Thoracic aorta (tissue), 2 donors: Measurements from ENCODE around the gene SCGB1D1. TPM values are rescaled to one million over a fixed set of nuclear protein-coding genes. Genes with fewer than 3 reads are reported as not detected.

Experiments
- ATAC-seq: fragments of 150-250 bp; one replicate; pipeline ENCODE4 v1.8.0; 2017; ENCODE audit warnings: low read depth; ENCODE audit not compliant: insufficient number of reproducible peaks, low FRiP score
- DNase-seq: peaks from one replicate; pipeline ENCODE4 v3.0.0-alpha.2; 2020; ENCODE audit warnings: low spot score
- H3K27ac ChIP-seq, 2 donors: fragments of 200-600 bp; sonication (generic); 1 replicate in 1 of 2; 2 replicates in 1 of 2; pipeline ENCODE4 v1.5.1; 2016; ENCODE audit warnings: mild to moderate bottlenecking in 2 of 2, moderate library complexity in 2 of 2
- H3K27me3 ChIP-seq: fragments of 200-600 bp; sonication (generic); replicated peaks from 2 replicates; pipeline ENCODE4 v1.6.0; 2016; ENCODE audit warnings: mild to moderate bottlenecking; ENCODE audit not compliant: insufficient read depth
- H3K36me3 ChIP-seq: fragments of 200-600 bp; sonication (generic); one replicate; pipeline ENCODE4 v1.5.1; 2016
- H3K4me1 ChIP-seq, 2 donors: fragments of 200-600 bp; sonication (generic); 1 replicate in 1 of 2; 2 replicates in 1 of 2; pipeline versions ENCODE4 v1.5.1 to v1.6.0; 2016; ENCODE audit warnings: low read depth in 2 of 2, mild to moderate bottlenecking in 1 of 2; ENCODE audit not compliant: control insufficient read depth in 1 of 2
- H3K4me3 ChIP-seq: fragments of 200-600 bp; sonication (generic); 2 replicates; pipeline ENCODE4 v1.5.1; 2016; ENCODE audit warnings: mild to moderate bottlenecking
- H3K9me3 ChIP-seq: fragments of 200-600 bp; sonication (generic); 2 replicates; pipeline ENCODE4 v1.5.1; 2016
- total RNA-seq, 2 donors: library from RNA; depleted of rRNA; stranded (reverse); fragments of >200 nt; gene quantifications; one replicate each; pipeline versions ENCODE4 v1.1.0 to v1.2.3, GENCODE V29; 2016
- TF ChIP-seq, protein P1 (sequence below): fragments of 200-600 bp; sonication (generic); IDR thresholded peaks from one replicate; pipeline ENCODE4 v1.5.1; 2019; ENCODE audit warnings: antibody characterized with exemption

Gene SCGB1D1
- total RNA-seq, 2 donors from 2014 or later = not detected

DNA sequence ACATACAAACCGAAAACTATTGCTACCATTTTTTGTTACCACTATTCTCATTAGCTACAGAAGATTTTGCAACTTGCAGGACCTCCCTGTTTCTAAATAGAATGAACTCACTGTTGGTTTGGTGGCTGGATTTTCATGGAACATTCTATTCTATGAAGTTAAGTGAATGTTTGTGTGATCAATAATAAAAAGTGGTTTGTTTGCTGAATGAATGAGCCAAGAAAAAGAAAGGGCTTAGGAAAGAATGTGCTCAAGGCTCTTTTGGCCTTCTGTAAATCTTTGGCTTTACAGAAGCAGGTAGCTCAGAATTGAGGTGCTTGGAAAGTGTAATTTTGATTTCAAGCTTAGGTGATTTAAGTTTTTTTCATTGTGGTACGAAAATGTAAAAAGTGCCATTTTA lies 46.2 kb downstream of the SCGB1D1 start:
- TF ChIP-seq, protein P1, sequence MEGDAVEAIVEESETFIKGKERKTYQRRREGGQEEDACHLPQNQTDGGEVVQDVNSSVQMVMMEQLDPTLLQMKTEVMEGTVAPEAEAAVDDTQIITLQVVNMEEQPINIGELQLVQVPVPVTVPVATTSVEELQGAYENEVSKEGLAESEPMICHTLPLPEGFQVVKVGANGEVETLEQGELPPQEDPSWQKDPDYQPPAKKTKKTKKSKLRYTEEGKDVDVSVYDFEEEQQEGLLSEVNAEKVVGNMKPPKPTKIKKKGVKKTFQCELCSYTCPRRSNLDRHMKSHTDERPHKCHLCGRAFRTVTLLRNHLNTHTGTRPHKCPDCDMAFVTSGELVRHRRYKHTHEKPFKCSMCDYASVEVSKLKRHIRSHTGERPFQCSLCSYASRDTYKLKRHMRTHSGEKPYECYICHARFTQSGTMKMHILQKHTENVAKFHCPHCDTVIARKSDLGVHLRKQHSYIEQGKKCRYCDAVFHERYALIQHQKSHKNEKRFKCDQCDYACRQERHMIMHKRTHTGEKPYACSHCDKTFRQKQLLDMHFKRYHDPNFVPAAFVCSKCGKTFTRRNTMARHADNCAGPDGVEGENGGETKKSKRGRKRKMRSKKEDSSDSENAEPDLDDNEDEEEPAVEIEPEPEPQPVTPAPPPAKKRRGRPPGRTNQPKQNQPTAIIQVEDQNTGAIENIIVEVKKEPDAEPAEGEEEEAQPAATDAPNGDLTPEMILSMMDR = no peak
- no peak for DNase-seq
- Histone ChIP-seq H3K4me1 (no peaks in the 10 kb centered on the region), H3K36me3 (no peaks in the 10 kb centered on the region), H3K27me3 (no peaks in the 10 kb centered on the region), H3K4me3 (no peak overlapping the region), H3K9me3 (no peaks in the 10 kb centered on the region), H3K27ac (no peak overlapping the region)
- ATAC-seq = no peak

DNA sequence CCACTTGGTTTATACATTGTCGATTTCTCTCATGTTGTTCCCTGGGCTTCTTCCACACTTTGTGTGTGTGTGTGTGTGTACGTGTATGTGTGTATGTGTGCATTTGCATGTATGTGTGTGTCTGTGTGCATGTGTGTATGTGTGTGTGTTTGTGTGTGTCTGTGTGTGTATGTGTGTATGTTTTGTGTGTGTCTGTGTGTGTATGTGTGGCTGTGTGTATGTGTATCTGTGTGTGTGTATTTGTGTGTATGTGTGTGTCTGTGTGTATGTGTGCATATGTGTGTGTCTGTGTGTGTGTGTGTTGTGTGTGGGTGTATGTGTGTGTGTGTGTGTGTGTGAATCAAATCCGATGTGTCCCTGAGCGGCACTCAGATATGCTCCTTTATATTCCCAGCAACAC lies 47.5 kb downstream of the SCGB1D1 start:
- H3K4me3 ChIP-seq = no peak overlapping the region
- H3K36me3 ChIP-seq = no peaks in the 10 kb centered on the region
- TF ChIP-seq, protein P1 = no peak
- no peak for DNase-seq
- no peaks in the 10 kb centered on the region for H3K4me1 ChIP-seq
- no peak for ATAC-seq
- H3K27me3 ChIP-seq = no peaks in the 10 kb centered on the region
- no peak overlapping the region for H3K27ac ChIP-seq
- H3K9me3 ChIP-seq = no peaks in the 10 kb centered on the region

DNA sequence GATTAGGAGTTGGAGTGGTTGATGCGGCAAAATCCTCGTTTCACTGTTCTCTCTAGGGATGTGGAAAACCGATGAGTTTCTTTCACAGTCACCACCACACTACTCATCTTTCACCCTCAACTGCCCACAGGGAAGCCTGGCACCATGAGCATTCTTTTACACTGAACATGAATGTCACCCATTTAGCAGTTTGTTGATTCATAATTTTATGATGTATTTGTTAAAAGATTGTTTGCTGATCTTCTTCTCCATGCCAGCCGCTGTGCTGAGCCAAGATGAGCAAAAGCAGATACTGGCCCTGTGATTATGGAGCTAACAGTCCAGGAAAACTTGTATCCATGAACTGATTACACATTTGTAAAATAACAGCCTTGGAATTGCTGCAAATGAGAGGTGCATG lies 48.1 kb downstream of the SCGB1D1 start:
- H3K4me3 ChIP-seq = no peak overlapping the region
- ATAC-seq (no peak), DNase-seq (no peak)
- no peak overlapping the region for H3K27ac ChIP-seq
- H3K4me1 ChIP-seq = no peaks in the 10 kb centered on the region
- TF ChIP-seq, protein P1 = no peak
- no peaks in the 10 kb centered on the region for H3K9me3 ChIP-seq
- no peaks in the 10 kb centered on the region for H3K36me3 ChIP-seq
- no peaks in the 10 kb centered on the region for H3K27me3 ChIP-seq

DNA sequence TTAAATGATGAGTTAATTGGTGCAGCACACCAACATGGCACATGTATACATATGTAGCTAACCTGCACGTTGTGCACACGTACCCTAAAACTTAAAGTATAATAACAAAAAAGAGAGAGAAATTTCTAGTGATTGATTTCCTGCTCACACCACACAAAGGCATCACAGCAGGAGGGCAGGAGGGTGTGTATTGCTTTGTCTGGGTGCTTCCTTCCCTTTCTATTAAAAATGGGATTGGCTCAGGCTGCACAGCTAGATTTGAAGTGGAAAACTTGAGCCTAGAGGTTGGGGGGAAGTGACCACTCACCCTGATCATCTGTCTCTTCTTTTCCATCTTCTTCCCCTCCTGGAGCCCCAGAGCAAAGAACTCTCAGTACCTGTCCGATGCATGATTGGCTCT lies 51.1 kb downstream of the SCGB1D1 start:
- TF ChIP-seq, protein P1 = no peak
- no peak for DNase-seq
- no peak for ATAC-seq
- H3K9me3 ChIP-seq = no peaks in the 10 kb centered on the region
- H3K27ac ChIP-seq = no peak overlapping the region
- H3K4me1 ChIP-seq = no peaks in the 10 kb centered on the region
- no peaks in the 10 kb centered on the region for H3K36me3 ChIP-seq
- H3K4me3 ChIP-seq = no peak overlapping the region
- no peaks in the 10 kb centered on the region for H3K27me3 ChIP-seq

DNA sequence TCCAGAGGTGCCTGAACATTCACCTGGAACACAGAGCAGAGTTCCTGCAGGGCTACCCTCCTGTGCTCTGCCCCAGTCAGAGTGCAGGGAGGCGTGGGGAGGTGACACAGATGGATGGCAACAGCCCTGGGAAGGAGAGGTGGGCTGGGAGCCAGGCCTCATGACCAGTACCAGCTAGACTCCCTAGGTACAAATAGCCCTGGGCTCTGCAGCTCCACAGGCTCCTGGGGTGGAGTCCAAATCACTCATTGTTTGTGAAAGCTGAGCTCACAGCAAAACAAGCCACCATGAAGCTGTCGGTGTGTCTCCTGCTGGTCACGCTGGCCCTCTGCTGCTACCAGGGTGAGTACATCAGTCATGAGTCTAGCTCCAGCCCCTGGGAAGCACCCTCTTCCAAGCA lies 52.0 kb downstream of the SCGB1D1 start, which contains the start of gene SCGB1D2:
TSS of gene SCGB1D2 (plus strand) at position 219 of the 400 bp plus-strand sequence. CDS start at position 288, 69 bp downstream.
- Histone ChIP-seq H3K4me1 (no peaks in the 10 kb centered on the region), H3K9me3 (no peaks in the 10 kb centered on the region), H3K36me3 (no peaks in the 10 kb centered on the region), H3K27me3 (no peaks in the 10 kb centered on the region), H3K4me3 (no peak within 1 kb of the TSS), H3K27ac (no peak within 1 kb of the TSS)
- ATAC-seq (no peak), DNase-seq (no peak)
- TF ChIP-seq, protein P1 = no peak

Other genes starting within 250 kb of the SCGB1D1 start
- gene BEST1, start 239.9 kb upstream of the SCGB1D1 start, total RNA-seq = 1 to 10 TPM; 4.7 to 8.0 TPM
- gene FTH1, start 222.6 kb upstream of the SCGB1D1 start, total RNA-seq = 1,000 to 10,000 TPM; 1,820 to 2,025 TPM
- gene INCENP, start 66.2 kb upstream of the SCGB1D1 start, total RNA-seq = 10 to 100 TPM in 1 of 2 donors, 1 to 10 TPM in 1; 8.8 to 13.0 TPM
- gene SCGB2A1, start 18.5 kb downstream of the SCGB1D1 start, total RNA-seq = not detected
- not detected for gene SCGB1D2, start 52.0 kb downstream of the SCGB1D1 start, total RNA-seq
- 1 to 10 TPM in 1 of 2 donors, not detected in 1; 3.7 TPM for gene SCGB2A2, start 79.9 kb downstream of the SCGB1D1 start, total RNA-seq
- not detected for gene SCGB1D4, start 108.9 kb downstream of the SCGB1D1 start, total RNA-seq
- gene ASRGL1, start 147.2 kb downstream of the SCGB1D1 start, total RNA-seq = 10 to 100 TPM; 20.2 to 39.7 TPM
- not detected for gene SCGB1A1, start 228.8 kb downstream of the SCGB1D1 start, total RNA-seq